Activated CD4-positive, alpha-beta T cell treated with anti-CD3 and anti-CD28 coated beads for 4 hours (primary cell): ENCODE results near the gene AQP1.

ENCODE experiments used
- DNase-seq, 2 donors: peaks; one replicate each; pipeline ENCODE4 v3.0.0-alpha.2; 2020

The AQP1 gene

GRCh38 chr7:30938435-30939316, 27.0 kb downstream of the AQP1 start:
- peak; percentile 35 to 58 for DNase-seq

GRCh38 chr7:30941582-30942323, 30.1 kb downstream of the AQP1 start:
- no peak for DNase-seq

- no peak for DNase-seq
These were observed 38.5 kb downstream of the AQP1 start for GRCh38 chr7:30950197-30950596.

- no peak for DNase-seq
These were observed 43.3 kb downstream of the AQP1 start for GRCh38 chr7:30954914-30955313.

- no peak for DNase-seq
These were observed 45.1 kb downstream of the AQP1 start for GRCh38 chr7:30956704-30957103.

GRCh38 chr7:30963842-30964241, 52.2 kb downstream of the AQP1 start, which contains the start of gene GHRHR:
TSS of gene GHRHR (plus strand) at chr7:30963953. CDS start at chr7:30964069, 116 bp downstream.
- no peak for DNase-seq

DNA sequence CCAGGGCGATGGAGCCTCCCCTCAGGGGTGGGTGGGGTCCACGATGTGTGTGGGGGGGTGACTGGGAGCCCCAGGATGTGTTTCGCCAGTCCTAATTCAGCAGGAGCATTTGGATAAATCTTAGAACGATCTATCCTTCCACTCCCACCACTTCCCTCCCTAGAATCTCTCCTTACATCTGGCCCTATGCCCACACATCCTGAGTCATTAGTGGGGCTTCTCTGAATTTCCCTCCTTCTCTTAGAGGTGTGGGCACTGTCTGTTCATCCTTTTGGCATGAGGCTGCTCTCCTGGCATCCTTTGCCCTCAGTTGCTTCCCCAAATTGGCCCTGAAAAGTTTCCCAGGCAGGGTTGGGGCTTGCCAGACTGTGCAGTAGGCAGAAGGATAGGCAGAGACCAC, 53.7 kb downstream of the AQP1 start:
- DNase-seq, result no peak

DNA sequence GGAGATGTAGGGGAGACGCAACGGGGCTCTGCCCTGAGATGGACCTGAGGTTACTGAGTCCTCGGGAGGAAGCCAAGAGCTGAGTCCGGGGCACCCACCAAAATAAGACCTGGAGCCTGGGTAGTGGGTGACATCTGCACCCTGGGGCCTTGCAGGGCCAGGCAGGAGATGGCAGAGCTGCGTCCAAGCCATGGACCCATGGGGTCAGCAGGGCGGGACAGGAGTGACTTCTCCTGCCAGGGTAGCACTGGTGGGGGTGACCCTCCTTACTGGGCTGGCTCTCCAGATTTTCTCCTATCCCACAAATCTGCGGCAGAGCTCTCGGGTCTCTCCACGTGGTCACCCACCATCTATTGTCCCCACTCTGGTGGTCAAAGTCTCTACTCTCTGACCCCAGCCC, 54.2 kb downstream of the AQP1 start:
- DNase-seq, result no peak

- DNase-seq, result no peak
These were observed 56.6 kb downstream of the AQP1 start for GRCh38 chr7:30968294-30968693.

- no peak for DNase-seq
These were observed 57.3 kb downstream of the AQP1 start for GRCh38 chr7:30968747-30969603.

GRCh38 chr7:30969604-30969970, 57.9 kb downstream of the AQP1 start:
- no peak for DNase-seq

DNA sequence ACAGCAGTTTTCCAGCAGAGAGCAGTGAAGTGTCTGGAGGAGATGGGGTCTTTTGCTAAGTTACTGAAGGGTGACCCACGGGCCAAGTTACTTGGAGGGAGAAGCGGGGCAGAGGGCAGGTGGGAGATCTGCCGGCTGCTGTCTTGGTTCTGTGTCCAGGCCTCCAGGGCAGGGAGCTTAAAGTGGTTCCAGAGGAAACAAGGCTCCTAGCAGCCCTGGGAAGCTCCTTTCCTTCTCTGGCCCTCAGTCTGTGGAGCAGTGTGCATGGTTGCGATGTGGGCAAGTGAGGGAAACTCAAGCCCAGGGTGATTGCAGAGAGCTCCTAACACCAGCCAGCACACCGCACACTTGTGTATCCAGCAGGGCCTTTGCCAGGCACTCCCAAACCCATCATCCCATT, 58.4 kb downstream of the AQP1 start:
- no peak for DNase-seq

- no peak for DNase-seq
These were observed 59.0 kb downstream of the AQP1 start for GRCh38 chr7:30970594-30971094.

DNA sequence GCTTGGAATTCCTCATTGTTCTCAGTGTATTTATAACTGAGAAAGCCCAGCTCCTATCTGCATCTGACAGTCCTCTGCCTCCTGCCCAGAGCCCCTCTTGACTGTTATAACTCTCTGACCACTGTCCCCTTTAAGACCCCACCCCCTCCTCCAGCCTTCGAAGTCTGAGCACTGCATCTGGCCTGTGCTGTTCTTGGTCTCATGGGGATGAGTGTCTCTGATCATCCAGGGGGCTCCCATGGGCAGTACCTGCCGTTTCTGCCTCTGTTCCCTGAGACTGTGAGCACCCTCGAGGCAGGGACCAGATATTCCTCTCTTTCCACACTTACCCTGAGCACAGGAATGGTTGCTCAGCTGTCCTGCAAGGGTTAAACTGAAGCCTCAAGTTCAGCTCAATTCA, 59.8 kb downstream of the AQP1 start:
- no peak for DNase-seq

DNA sequence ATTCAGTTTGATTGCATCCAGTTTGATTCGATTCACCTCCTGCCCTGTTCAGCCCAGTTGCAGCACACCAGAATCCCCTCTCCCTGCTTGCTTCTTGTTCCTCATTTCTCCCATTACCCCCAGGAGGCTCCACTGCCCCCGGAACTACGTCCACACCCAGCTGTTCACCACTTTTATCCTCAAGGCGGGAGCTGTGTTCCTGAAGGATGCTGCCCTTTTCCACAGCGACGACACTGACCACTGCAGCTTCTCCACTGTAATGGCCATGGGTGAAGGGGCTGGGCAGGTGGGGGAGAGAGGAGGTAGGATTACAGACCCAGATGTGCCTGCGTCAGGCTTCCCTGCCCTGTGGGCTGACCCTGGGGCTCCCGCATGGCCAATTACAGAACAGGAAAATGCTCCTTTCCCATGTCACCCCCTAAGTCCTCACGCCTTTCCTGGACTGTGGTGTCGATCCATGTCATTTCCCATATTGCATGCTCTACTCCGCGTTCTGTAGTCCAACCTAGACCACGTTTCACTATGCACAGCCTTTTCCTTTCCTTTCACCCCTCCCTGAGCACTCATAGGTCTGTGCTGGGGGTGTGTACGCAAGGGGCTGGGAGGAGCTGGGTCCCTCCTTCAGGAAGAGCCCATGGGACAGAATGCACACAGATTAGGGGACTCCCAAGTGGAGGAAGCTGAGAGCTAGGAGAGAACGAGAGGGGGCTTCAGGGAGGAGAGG, 60.3 kb downstream of the AQP1 start:
- DNase-seq, result no peak

- DNase-seq, result no peak
These were observed 61.6 kb downstream of the AQP1 start for GRCh38 chr7:30973292-30973691.

DNA sequence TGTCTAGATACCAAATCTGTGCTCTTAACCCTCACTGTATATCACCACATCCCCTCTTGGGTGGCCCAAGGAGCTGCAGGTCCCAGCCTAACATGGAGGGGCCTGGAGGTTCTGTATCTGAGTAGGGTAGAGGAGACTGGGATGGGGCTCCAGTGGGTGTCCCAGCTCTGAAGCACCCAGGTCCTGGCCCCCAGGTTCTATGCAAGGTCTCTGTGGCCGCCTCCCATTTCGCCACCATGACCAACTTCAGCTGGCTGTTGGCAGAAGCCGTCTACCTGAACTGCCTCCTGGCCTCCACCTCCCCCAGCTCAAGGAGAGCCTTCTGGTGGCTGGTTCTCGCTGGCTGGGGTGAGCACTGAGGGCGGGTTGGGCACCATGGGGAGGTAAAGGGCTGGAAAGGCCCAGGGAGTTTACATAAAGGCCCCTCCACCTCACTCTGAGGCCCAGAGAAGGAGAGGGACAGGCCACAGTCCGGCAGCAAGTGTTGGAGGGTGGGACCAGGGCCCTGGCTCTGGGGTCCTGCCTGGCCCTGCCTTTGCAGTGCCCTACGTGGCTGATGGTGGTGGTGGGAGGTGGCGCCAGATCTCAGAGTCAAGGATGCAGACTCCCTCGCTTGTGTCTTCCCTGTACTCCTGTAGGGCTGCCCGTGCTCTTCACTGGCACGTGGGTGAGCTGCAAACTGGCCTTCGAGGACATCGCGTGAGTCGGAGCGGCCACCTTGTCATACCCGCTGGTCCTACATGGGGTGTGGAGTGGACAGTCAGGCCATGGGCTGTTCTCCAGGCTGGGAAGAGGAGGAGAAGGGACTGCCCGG, 62.3 kb downstream of the AQP1 start:
- no peak for DNase-seq

DNA sequence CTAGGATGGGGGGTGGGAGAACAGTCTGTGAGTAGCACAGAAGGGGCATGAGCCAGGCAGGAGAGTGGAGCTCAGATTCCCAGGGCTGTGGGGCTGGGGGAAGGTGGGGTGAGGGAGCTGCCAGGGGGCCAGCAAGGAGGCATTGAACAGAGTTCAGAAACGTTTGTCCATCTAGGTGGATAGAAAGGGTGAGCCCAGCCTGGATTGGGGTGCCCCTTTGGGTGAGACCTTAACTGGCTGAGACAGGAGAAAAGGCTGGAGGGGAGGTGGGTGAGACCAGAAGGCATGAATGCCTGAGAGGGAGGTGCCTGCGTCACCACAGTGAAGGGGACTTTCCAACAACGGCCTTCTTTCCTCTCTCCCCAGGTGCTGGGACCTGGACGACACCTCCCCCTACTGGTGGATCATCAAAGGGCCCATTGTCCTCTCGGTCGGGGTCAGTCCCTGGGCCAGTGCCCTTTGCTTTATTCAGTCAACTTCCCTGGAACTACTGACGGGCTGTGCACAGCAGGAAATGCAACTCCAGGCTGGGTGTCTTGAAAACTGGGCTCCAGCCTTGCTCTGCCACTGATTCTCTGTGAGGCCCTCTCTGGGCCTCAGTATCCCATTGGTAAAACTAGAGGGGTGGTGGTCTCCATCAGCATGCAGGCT, 63.1 kb downstream of the AQP1 start:
- DNase-seq, result no peak
